Activated CD4-positive, alpha-beta T cell treated with anti-CD3 and anti-CD28 coated beads, Interleukin-2, amount 50 U/mL, for 1 hour (primary cell): Measurements from ENCODE around the gene ENDOV.

Experiments
- DNase-seq: peaks from one replicate; pipeline ENCODE4 v3.0.0-alpha.2; 2020

ENDOV gene

DNA sequence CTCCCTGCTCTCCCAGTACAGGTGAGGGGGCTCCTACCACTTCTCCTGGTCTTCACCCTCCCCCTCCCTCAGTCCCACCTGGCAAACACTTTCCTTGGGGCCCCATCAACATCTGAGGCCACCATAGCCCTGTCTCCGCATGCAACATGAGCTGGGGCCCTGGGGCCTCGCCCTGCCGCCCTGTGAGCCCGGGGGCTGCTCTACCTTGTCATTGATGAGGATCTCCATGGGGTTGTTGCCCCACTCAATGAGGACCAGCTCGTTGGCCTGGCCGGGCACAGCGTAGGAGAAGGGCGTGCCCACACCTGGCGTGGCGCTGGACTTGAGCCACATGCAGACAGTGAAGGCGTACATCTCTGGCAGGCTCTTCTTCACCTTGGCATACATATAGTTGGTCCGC, 58.0 kb downstream of the ENDOV start:
- DNase-seq: no peak

DNA sequence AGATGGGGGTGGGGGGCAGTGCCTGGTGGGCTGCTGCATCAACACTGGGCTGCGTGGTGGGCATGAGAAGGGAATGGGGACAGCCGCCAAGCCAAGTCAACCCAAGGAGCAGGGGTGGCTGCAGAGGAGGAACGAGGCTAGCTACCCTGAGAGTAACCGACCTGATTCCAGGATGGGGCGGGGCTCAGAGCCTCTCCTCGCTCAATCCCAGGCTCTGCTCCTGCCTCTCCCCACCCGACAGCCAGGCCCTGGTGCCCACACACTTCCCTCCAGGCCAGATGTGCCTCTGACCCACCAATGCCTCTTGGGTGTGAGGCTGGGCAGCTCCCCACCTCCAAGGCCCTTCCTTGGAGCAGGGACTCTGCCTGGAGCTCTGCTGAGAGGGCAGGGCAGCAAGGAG, 58.7 kb downstream of the ENDOV start:
- DNase-seq: no peak

DNA sequence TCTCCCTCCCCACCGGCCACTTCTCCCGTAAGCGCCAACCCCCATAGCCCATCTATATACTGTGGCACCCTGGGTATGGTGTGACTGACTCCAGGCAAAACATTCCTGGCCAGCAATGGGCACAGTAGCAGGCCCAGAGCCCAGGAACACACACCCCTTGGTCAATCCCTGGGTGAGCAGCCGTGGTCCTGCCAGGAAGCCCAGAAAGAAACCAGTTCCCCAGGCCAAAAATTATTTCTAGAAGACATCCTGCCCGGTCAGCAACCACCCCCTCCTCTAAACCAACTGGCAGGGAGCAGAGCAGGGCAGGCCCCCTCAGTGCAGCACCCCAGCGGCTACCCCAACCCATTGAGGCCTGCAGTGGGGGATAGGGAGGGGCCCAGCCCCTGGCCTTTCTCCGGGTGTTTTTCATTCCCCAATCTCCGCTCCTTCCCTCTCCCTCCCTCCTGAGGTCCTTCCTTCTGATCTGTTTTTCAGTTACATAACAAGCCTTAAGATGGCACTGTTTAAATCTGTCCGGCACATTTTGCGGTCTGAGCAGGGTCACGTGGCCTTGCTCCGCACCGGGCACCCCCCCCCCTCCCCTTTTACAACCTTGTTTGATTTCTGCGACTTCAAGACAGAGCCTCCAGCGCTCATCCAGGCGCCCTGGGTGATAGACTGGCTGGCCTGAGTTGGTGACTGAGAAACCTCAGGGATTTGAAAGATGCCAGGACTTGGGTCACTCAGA, 59.4 kb downstream of the ENDOV start:
- no peak for DNase-seq

DNA sequence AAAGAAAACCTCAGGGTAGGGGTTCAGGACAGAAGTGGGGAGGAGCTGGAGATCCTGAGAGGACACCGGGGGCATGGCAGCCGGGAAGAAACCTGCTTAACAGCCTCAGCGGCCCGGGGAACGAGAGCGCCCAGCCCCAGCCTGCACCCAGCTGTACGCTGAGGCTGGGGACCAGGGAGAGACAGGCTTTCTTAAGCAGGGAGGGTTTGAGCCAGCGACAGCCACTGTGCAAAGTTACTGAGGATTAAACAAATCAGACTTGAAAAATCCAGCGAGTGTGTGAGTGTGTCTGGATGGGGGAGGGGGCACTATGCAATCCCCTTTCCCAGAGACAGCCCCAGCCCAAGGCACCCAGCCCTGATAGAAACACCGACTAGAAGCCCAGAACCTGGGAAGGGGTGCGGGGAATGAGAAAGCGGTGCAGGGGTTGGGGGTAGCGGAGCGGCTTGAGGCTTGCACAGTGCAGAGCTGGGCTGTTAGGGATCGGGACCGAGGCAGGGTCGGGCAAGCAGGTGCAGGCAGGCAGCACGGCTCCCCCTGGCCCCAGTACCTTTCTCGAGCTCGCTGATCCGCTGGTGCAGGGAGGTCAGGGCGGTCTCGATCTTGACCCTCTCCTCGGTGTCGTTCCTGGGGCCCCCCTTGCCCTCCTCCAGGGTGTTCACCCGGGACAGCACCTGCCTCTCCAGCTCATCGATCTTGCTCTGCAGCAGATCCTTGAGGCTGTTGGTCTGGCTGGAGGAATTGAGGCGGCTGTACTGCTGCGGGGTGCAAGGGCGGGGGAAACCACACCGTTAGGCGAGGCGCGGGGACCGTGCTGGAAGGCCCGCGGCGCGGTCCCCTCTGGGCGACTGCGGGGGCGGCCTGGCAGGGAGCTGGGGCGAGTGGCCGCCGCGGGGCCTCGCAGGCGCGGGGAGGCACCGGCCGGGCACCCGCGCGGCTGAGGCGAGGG, 60.3 kb downstream of the ENDOV start:
- DNase-seq: no peak

DNA sequence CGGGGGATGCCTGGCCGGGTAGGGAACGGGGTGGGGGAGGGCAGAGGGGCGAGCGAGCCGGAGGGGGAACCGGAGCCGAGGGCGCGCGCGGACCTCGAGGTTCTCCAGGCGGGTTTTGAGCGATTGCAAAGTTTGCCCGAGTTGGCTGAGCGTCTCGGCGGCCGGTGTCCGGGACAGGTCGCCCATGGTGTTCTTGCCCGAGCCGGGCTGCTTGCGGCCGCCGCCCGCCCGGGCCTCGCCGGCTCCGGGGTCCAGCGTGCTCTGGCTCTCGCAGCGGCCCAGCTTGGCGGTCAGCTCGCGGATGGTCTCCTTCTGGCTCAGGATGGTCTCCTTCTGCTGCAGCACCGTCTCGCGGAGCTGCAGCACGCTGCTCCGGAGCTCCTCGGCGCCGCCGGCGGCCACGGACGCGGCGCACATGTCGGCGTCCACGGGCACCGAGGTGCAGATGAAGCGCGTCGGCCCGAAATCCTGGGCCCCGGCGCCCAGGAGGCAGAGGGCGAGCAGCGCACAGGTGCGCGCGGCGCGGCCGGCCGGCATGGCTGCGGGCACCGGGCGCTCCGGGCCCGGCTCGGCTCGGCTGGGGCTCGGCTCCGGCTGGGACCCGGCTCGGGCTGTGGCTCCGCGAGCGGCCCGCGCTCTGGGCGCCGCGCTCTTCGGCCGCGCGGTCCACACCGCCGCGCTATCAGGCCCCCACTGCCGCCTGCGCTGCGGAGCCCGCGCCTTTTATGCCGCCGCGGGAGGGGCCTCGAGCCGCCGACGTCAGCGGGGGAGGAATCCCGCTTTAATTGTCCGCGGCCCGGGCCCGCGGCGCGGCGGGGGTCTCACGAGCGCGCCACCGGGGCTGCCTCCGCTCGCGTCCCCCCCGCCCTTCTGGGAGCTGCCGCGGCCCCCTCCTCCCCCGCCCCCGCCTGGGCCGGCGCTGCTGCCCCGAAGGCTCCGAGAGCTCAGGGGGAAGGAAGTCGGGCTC, 61.2 kb downstream of the ENDOV start, which contains the start of gene NPTX1:
TSS of gene NPTX1 (minus strand) at position 698 of the 967 bp plus-strand sequence. CDS start at position 537, 161 bp downstream.
- no peak for DNase-seq

DNA sequence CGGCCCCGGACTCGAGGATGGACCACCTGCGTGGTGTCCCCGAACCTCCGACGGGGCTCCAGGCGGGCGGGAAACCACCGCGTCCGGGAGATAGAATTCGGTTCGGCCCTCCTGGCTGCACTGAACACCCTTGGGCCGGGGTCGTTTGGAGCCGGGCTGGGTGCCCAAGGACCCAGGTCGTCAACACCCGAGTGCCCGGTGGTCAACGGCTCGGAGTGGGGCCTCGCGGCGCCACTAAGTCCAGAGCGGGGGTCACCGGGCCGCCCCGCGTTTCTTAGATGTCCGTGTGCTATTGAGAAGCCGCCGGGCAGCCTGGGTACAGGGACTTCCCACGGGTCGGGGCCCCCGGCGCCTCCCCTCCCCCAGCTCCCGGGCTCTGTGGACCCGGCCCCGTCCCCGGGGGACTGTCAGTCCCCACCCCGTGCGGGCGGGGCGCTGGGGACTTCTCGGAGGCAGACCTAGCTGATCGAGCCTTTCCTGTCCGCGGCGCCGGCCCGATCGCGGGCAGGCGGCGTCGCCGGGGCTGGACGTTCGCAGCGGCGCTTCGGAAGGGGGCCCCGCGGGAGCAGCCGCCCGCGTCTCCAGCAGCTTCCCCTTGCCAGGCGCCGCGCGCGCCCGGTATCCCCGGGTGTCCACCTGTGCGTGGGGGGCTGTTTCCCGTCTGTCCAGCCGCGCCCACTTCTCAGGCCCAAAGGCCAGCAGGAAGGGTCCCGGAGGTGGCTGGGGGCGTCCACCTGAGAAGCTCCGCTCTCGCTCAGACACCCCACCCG, 62.1 kb downstream of the ENDOV start:
- DNase-seq: no peak

DNA sequence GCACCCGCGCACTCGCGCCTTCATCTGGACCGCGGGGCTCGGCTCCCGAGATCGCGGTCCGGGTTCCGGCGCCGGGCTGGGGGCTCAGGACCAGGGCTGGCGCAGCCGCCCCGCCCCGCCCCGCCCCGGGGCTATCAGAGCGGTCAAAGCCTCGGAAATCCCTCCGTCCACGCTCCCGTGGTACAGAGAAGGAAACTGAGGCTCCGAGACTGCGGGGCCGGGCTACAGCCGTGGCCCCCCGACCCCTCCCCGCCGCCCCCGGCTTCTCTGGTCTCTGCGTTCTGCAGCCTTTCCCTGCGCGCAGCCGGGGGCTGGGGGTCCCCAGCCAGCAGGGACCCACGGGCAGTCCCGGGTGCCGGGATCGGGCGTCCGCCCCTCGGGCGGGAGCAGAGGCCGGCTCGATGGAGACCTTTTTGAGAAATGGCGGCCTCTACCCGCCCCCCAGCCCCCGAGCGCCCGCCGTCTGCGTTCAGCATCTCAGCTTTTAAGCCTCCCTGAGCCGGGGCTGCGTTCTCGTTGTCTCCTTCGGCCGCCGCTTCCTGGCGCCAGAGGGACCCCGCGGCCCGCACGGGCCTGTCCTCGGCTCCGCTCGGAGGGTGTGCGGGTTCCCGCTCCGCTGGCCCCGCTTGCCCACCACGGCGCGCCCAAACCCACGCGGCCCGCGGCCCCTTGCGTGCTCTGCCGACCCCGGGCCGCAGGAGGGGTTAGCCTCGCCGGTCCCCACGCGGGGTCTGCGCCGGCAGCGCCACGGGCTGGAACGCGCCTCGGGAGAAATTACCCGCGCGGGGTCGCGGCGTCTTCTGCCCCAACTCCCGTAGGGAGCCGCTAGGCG, 62.9 kb downstream of the ENDOV start:
- peak; percentile 26 for DNase-seq

DNA sequence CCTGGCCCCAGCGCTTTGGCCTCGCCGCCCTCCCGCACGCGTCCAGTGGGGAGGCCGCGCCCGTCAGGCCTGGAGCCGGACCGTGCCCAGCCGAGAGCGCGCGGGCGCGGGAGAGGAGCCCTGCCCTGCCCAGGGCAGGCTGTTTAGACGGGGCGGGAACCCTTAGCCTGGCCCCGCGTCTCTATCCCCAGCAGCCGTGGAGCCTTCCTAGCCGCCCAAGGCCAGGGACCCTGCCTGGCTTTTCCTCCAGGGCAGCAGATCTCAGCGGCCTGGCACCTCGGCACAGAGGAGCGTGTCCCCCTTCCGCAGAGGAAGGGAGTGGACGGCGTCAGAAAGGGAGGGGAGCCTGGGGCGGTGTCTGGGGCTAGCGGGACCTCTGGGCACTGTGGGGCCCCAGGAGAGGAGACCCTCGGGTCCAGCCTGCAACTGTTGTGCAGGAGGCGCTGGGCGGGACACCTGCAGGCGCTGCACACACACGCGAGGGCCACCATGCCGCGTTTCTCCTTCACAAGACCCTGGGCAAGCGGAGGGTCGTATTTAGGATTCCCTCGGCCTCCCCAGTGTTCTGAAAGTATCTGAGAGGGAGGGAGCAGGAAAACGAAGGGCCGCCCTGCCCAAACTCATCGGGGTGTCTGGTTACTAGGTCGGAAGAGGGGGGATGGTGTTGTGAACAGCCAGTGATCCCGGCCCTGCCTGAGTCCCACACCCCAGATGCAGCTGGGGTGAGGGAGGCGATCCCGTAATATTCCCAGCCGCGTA, 63.7 kb downstream of the ENDOV start:
- DNase-seq: no peak

DNA sequence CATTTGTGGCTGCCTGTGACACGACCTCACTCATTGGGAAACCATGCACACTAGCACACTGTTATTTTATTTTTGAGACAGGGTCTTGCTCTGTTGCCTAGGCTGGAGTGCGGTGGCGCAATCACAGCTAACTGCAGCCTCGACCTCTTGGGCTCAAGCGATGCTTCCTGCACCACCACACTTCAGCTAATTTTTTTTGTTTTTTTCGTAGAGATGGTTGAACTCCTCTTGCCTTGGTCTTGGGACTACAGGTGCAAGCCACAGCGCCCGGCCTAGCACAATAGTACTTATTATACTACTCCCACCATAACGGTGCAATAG, 64.2 kb downstream of the ENDOV start:
- no peak for DNase-seq

DNA sequence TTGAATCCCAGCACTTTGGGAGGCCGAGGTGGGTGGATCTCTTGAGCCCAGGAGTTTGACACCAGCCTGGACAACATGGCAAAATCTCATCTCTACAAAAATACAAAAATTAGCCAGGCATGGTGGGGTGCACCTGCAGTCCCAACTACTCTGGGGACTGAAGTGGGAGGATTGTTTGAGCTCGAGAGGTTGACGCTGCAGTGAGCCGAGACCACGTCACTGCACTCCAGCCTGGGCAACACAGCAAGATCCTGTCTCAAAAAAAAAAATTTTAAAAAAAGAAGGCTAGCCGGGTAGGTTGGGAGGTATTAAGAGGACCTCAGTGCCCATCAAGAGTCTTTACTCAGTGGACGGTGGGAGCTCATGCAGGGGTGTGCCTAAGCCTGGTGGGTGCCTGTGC, 65.3 kb downstream of the ENDOV start:
- no peak for DNase-seq

DNA sequence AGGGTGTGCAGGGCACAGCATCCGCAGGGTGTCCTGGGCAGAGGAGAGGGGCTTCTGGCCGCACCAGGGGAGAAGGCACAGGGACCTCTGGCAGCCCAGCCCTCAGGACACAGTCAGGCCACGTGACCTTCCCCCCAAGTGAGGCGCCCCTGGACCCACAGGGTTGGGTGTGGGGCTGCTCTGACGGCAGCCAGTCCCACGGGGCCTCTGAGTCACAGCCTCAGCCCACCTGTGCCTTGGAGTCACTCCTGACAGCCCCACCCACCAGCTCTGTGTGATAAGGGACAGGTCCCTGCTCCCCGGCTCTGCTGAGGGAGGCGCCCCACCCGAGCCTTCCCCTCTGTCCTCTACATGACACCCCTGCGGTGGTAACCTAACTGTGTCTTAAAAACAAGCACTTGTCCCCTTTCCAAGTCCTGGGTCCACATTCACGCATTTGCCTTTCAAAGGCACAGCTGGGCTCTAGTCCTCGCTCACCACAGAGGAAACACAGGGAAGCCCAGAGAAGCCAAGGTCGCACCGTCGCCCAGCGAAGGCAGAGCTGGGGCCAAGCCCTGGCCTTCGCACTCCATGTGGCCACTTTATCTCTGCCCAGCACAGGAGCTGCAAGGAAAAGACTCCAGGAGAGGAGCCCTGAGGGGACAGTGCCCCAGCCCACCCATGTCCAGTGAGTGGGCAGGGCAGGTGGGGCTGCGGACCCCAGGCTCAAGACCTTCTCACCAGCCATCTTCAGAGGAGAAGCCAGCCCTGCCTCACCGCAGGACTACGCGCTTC, 66.5 kb downstream of the ENDOV start:
- no peak for DNase-seq

DNA sequence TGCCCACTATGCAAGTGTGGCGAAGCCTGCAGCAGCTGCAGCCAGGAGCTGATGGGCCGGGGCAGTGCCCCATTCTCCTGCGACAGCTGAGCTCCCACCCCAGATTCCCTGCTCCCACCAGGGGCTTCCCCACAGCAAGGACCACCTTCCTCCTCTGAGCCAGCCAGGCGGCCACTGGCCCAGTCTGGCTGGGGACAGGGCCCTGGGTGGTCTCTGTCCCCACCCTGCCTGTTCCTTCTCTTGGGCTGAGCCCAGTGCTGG, 67.0 kb downstream of the ENDOV start:
- no peak for DNase-seq

DNA sequence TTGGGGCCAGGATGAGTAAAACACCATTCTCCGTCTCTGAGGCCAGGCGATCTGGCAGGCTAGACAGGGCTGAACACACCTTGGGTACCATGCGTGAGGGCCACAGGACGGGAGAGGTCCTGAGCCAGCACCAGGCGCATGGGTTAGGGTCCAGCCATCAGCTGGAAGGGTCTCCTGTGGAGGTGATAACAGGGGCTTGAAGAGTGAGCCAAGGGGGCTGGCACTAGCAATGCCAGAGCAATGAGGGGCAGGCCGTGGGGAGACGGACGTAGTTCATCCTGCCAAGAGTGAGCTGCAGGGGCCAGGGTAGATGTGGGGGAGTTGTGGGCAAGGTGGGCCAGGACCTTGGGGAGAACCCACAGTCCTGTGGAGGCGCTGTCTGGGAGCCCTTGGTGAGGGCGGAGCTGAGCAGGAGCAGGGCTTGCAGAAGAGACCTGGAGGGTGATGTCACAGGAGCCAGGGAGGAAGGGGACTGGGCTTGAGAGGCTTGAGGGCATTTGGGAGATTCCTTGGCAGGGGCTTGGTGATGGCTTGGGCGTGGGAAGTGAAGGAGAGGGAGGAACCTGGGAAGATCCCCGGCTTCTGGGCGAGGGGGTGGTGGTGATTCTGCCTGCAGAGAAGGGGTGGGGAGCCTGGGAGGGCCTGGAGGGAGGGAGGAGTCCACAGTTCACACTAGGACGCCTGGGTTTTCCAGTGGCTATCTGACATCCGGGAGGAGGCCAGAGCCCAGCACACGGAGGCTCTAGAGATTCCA, 67.8 kb downstream of the ENDOV start:
- no peak for DNase-seq

DNA sequence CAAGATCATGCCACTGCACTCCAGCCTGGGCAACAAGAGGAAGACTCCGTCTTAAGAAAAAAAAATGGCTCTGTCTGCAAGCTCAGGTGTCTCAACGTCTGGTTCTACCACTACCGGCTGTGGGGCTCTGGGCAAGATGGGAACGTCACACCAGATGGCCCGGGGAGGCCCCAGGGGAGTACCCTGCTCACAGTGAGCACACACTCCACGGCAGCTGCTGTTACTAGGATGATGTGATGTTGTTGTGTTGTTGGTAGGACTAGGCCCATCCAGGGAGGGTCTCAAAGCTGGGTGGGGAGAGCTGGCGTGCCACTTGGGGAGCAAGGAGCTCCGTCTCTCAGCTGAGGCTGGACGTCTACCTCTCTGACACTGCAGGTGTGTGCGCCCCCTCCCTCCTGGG, 70.9 kb downstream of the ENDOV start:
- no peak for DNase-seq

DNA sequence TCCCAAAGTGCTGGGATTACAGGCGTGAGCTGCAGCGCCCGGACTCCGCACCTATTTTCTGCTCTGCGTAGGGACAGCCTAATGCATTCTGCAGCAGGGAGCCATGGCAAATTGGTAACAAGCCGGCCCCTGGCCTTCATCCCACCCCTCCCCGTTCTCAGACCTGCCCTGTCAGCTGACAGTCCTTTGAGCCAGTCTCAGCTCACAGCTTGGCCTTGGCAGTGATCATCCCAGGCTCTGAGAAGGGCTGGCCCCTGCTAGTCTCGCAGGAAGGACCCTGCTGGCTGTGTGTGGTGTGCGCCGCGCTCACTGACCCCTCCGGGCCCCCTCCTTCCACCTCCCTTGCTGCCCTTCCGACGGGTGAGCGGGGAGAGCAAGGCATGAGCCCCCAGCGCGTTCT, 71.7 kb downstream of the ENDOV start:
- no peak for DNase-seq

DNA sequence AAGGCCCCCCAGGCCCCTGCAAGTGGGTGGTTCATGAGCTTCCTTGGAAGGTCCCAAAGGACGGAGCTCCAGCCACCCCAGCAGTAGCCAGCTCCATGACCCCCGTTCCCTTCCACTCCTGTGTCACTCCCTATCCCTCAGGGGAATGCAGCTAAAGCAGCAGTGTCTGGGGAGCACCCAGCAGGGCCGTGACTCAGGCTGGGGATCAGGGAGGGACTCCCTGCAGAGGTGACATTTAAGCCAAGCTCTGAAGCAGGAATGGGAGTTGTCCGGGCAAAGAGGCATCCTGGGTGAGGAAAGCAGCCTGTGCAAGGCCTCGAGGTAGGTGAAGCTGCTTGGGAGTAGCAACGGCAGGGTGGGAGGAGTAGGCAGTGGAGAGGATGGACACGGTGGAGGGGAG, 72.5 kb downstream of the ENDOV start:
- no peak for DNase-seq
